ENCODE measurements around the gene PRKRIP1. TPM values are rescaled to one million over a fixed set of nuclear protein-coding genes. Genes with fewer than 3 reads are reported as not detected.
A peak's percentile ranks its signal among the peaks of the same experiment; 100 is the strongest.

Gene PRKRIP1
- total RNA-seq, 1 experiment from 2014 or later: 38.8 TPM

- H2BK15ac ChIP-seq (ENCODE audit: low read depth, low read length): no peak overlapping the region
- peaks cover 3% of the 10 kb centered on the region for H3K79me1 ChIP-seq (ENCODE audit: insufficient read depth, low read depth, low read length, poor library complexity, severe bottlenecking)
- H4K91ac ChIP-seq (ENCODE audit: insufficient read length, low read depth, low read length): no peak overlapping the region
- H2AFZ ChIP-seq (ENCODE audit: low read length): peak overlapping the region; percentile 1
- no peak overlapping the region for H2BK20ac ChIP-seq (ENCODE audit: low read depth, low read length, poor library complexity, severe bottlenecking)
- Mint-ChIP-seq H3K27ac (peak overlapping the region; percentile 98 to 100 (median 99)), H3K36me3 (ENCODE audit: insufficient read depth in 1 of 3, low read depth in 3 of 3) (peaks cover 21 to 50% (median 40%) of the 10 kb centered on the region in 3 experiments; a peak in 6 of 7 replicates), H3K4me3 (peak overlapping the region; percentile 94 to 97), H3K27me3 (ENCODE audit: low read depth) (no peaks in the 10 kb centered on the region; the same call in 1 of the 2 replicates), H3K4me1 (peaks cover 11 to 12% of the 10 kb centered on the region in 2 experiments), H3K9me3 (no peaks in the 10 kb centered on the region; a peak in 1 of 5 replicates)
- peaks cover 1% of the 10 kb centered on the region; the same call in 1 of the 2 replicates for H3K79me2 ChIP-seq (ENCODE audit: insufficient read depth, low read length)
- peak overlapping the region; percentile 1 for H2BK5ac ChIP-seq (ENCODE audit: insufficient read length, low read length)
- H3K9me3 ChIP-seq (ENCODE audit: control insufficient read depth, low read depth, low read length): no peaks in the 10 kb centered on the region
- H3K4ac ChIP-seq (ENCODE audit: low read depth, low read length): no peak overlapping the region; the same call in 1 of the 2 replicates
- WGBS (ENCODE audit: extremely low coverage, insufficient read length, low lambda C conversion rate): no CpG with 5 or more reads among the region's 9 CpGs
- H4K20me1 ChIP-seq (ENCODE audit: control insufficient read depth, insufficient read depth, insufficient read length): no peaks in the 10 kb centered on the region
- peak overlapping the region; percentile 53 for H3K18ac ChIP-seq (ENCODE audit: insufficient read length, low read depth, low read length)
- H3T11ph ChIP-seq (ENCODE audit: low read length): no peak overlapping the region
- DNase-seq: no peak
- no peak overlapping the region for H4K8ac ChIP-seq (replicated peaks; ENCODE audit: insufficient read length, low read depth, low read length)
- H3K23ac ChIP-seq (ENCODE audit: insufficient read length, low read depth, low read length): no peak overlapping the region
- peak overlapping the region; percentile 85 for H3K9ac ChIP-seq (ENCODE audit: extremely low read depth, insufficient read length, low read length)
- no peak overlapping the region for H2AK5ac ChIP-seq (ENCODE audit: insufficient read length, low read length)
- peak overlapping the region; percentile 27 for H3K56ac ChIP-seq (ENCODE audit: insufficient read length, low read depth, low read length)
- peak overlapping the region; percentile 84 for H3K4me2 ChIP-seq (ENCODE audit: insufficient read depth, insufficient read length, low read length)
- no peak overlapping the region for H2BK120ac ChIP-seq (ENCODE audit: low read depth, low read length, poor library complexity, severe bottlenecking)
- peaks cover 9% of the 10 kb centered on the region for H3K23me2 ChIP-seq (ENCODE audit: insufficient read length, low read depth, low read length, poor library complexity, severe bottlenecking)
- no peaks in the 10 kb centered on the region for H3K27me3 ChIP-seq (ENCODE audit: insufficient read depth, low read length)
- peak overlapping the region; percentile 28 for H4K5ac ChIP-seq (ENCODE audit: insufficient read length, low read depth, low read length)
- TF ChIP-seq CTCF (conservative IDR thresholded peaks at IDR 0.05): no peak
- H3K14ac ChIP-seq (ENCODE audit: insufficient read depth, low read length): peak overlapping the region; percentile 2
- no peaks in the 10 kb centered on the region for H3K4me1 ChIP-seq (ENCODE audit: insufficient read depth, low read length)
- H2BK12ac ChIP-seq (ENCODE audit: insufficient read length, low read depth, low read length): no peak overlapping the region
- H3K27ac ChIP-seq (ENCODE audit: insufficient read length, low read depth, low read length): peak overlapping the region; percentile 89
Observed at GRCh38 chr7:102395592-102395872, 631 bp upstream of the PRKRIP1 start.

All from H9 (cell line).